H1 (cell line): ENCODE measurements around the gene MOB2. TPM values are rescaled to one million over a fixed set of nuclear protein-coding genes. Genes with fewer than 3 reads are reported as not detected.

ENCODE experiments used
- CTCF ChIA-PET: fragments of 300-600 bp; sonication (Branson Sonifier 250); formaldehyde crosslinking; loops from one replicate; lab custom pipeline; 2021; ENCODE audit not compliant: partially characterized antibody; lab: Charles Lee
- POLR2A ChIA-PET: fragments of 300-600 bp; sonication (Branson Sonifier 250); formaldehyde crosslinking; loops from one replicate; lab custom pipeline; 2021; ENCODE audit warnings: inconsistent platforms; ENCODE audit not compliant: partially characterized antibody; lab: Charles Lee
- DNase-seq, 2 experiments: peaks; one replicate each; pipeline versions ENCODE4 v3.0.0 to v3.0.0-alpha.2; 2010 to 2022; ENCODE audit warnings: low spot score in 2 of 2, low read depth in 1 of 2, mixed read lengths in 1 of 2
- FAIRE-seq: peaks from 2 replicates; lab custom pipeline; 2011; peaks lifted over from hg19 to GRCh38; lab: Jason Lieb, UNC
- H2AFZ ChIP-seq: 2 replicates; pipeline ENCODE4 v1.8.1; 2012; ENCODE audit warnings: low read length, inconsistent platforms
- H2AK5ac ChIP-seq: 2 replicates; pipeline ENCODE4 v1.6.1; 2013; ENCODE audit warnings: low read depth, low read length
- H2BK120ac ChIP-seq: replicated peaks from 2 replicates; pipeline ENCODE3; 2013; ENCODE audit warnings: low read depth, low read length, inconsistent platforms
- H2BK12ac ChIP-seq: 2 replicates; pipeline ENCODE4 v1.6.1; 2013; ENCODE audit warnings: low read depth, low read length
- H2BK15ac ChIP-seq: 2 replicates; pipeline ENCODE4 v1.6.1; 2013; ENCODE audit warnings: low read length
- H2BK20ac ChIP-seq: 2 replicates; pipeline ENCODE4 v1.6.1; 2013; ENCODE audit warnings: low read length
- H2BK5ac ChIP-seq: 2 replicates; pipeline ENCODE4 v1.6.1; 2013; ENCODE audit warnings: low read depth, low read length
- H3K14ac ChIP-seq: 2 replicates; pipeline ENCODE4 v1.6.1; 2013; ENCODE audit warnings: inconsistent platforms; ENCODE audit not compliant: insufficient read length
- H3K18ac ChIP-seq: 2 replicates; pipeline ENCODE4 v1.6.1; 2013; ENCODE audit warnings: low read length; ENCODE audit errors: extremely low read depth
- H3K23ac ChIP-seq: 2 replicates; pipeline ENCODE4 v1.6.1; 2013; ENCODE audit warnings: inconsistent platforms; ENCODE audit not compliant: insufficient read length
- H3K23me2 ChIP-seq: 2 replicates; pipeline ENCODE4 v1.6.1; 2013; ENCODE audit warnings: low read depth, low read length
- H3K27ac ChIP-seq: 2 replicates; pipeline ENCODE4 v1.6.1; 2011; ENCODE audit warnings: low read depth, low read length, inconsistent platforms
- H3K27me3 ChIP-seq, 4 experiments: replicated peaks in 1 of 4; 1 replicate in 1 of 4; 2 replicates in 3 of 4; pipeline versions ENCODE4 v1.6.1 to v1.8.1; 2011 to 2013; ENCODE audit warnings: low read length in 3 of 4, mild to moderate bottlenecking in 3 of 4, inconsistent platforms in 2 of 4, mixed read lengths in 2 of 4, moderate library complexity in 1 of 4; ENCODE audit not compliant: control insufficient read depth in 3 of 4, insufficient read depth in 3 of 4; ENCODE audit errors: extremely low read depth in 1 of 4
- H3K36me3 ChIP-seq, 4 experiments: 2 replicates each; pipeline versions ENCODE4 v1.6.1 to v1.8.1; 2011 to 2013; ENCODE audit warnings: mild to moderate bottlenecking in 4 of 4, low read length in 3 of 4, moderate library complexity in 2 of 4, control low read depth in 1 of 4, inconsistent platforms in 1 of 4; ENCODE audit not compliant: insufficient read depth in 4 of 4, control insufficient read depth in 2 of 4
- H3K4ac ChIP-seq: replicated peaks from 2 replicates; pipeline ENCODE3; 2013; ENCODE audit warnings: low read length, low read depth, mixed read lengths, inconsistent platforms; ENCODE audit not compliant: insufficient read length
- H3K4me1 ChIP-seq, 4 experiments: replicated peaks in 1 of 4; 1 replicate in 1 of 4; 2 replicates in 3 of 4; pipeline versions ENCODE4 v1.6.1 to v1.8.1; 2011 to 2013; ENCODE audit warnings: low read length in 3 of 4, inconsistent platforms in 2 of 4, mixed read lengths in 1 of 4; ENCODE audit not compliant: insufficient read depth in 4 of 4, control insufficient read depth in 3 of 4
- H3K4me2 ChIP-seq, 2 experiments: 2 replicates each; pipeline versions ENCODE4 v1.6.1 to v1.8.1; 2011 to 2013; ENCODE audit warnings: low read depth in 2 of 2, low read length in 2 of 2, control low read depth in 1 of 2, inconsistent platforms in 1 of 2, mild to moderate bottlenecking in 1 of 2; ENCODE audit not compliant: insufficient read depth in 1 of 2
- H3K4me3 ChIP-seq, 4 experiments: fragments of 200-600, 300-600 bp in 1 of 4; sonication (generic), shearing (Covaris generic), sonication (Bioruptor Twin) in 1 of 4; 2 replicates each; pipeline versions ENCODE4 v1.5.1 to v1.8.1; 2011 to 2016; ENCODE audit warnings: low read length in 4 of 4, low read depth in 3 of 4, control low read depth in 2 of 4, inconsistent platforms in 2 of 4, mild to moderate bottlenecking in 2 of 4, mixed read lengths in 1 of 4, moderate library complexity in 1 of 4; ENCODE audit not compliant: insufficient read depth in 2 of 4; ENCODE audit errors: extremely low read depth in 1 of 4
- H3K56ac ChIP-seq: replicated peaks from 2 replicates; pipeline ENCODE3; 2013; ENCODE audit warnings: low read depth, mild to moderate bottlenecking, mixed read lengths, low read length, inconsistent platforms; ENCODE audit not compliant: insufficient read length
- H3K79me1 ChIP-seq: 2 replicates; pipeline ENCODE4 v1.6.1; 2013; ENCODE audit warnings: low read depth, low read length, control low read depth
- H3K79me2 ChIP-seq, 2 experiments: 2 replicates each; pipeline versions ENCODE4 v1.6.1 to v1.8.1; 2012 to 2013; ENCODE audit warnings: low read length in 2 of 2, mild to moderate bottlenecking in 2 of 2, inconsistent platforms in 1 of 2; ENCODE audit not compliant: insufficient read depth in 2 of 2, control insufficient read depth in 1 of 2
- H3K9ac ChIP-seq, 4 experiments: replicated peaks in 1 of 4; 1 replicate in 1 of 4; 2 replicates in 3 of 4; pipeline versions ENCODE4 v1.6.1 to v1.8.1; 2011 to 2013; ENCODE audit warnings: low read depth in 3 of 4, low read length in 3 of 4, control low read depth in 2 of 4, mild to moderate bottlenecking in 2 of 4, moderate library complexity in 2 of 4, inconsistent platforms in 1 of 4; ENCODE audit errors: extremely low read depth in 1 of 4
- H3K9me3 ChIP-seq, 2 experiments: 2 replicates each; pipeline versions ENCODE4 v1.6.1 to v1.8.1; 2012 to 2013; ENCODE audit warnings: mild to moderate bottlenecking in 2 of 2, moderate library complexity in 2 of 2, control low read depth in 1 of 2, inconsistent platforms in 1 of 2, low read depth in 1 of 2, low read length in 1 of 2, mixed read lengths in 1 of 2; ENCODE audit not compliant: insufficient read depth in 2 of 2
- H4K20me1 ChIP-seq, 2 experiments: replicated peaks in 1 of 2; 2 replicates each; pipeline versions ENCODE3 to v1.8.1; 2011 to 2013; ENCODE audit warnings: inconsistent platforms in 2 of 2, low read length in 2 of 2, mild to moderate bottlenecking in 1 of 2; ENCODE audit not compliant: insufficient read depth in 2 of 2, control insufficient read depth in 1 of 2
- H4K5ac ChIP-seq: 2 replicates; pipeline ENCODE4 v1.6.1; 2013; ENCODE audit warnings: low read length, low read depth, mixed read lengths, inconsistent platforms; ENCODE audit not compliant: insufficient read length
- H4K8ac ChIP-seq: 2 replicates; pipeline ENCODE4 v1.8.0; 2013; ENCODE audit warnings: mild to moderate bottlenecking, moderate library complexity, low read length, inconsistent platforms; ENCODE audit not compliant: insufficient read depth; ENCODE audit errors: extremely low read depth
- H4K91ac ChIP-seq: replicated peaks from 2 replicates; pipeline ENCODE3; 2013; ENCODE audit warnings: low read length, mixed read lengths, inconsistent platforms; ENCODE audit not compliant: insufficient read length
- EZH2 ChIP-seq: fragments of 200-600 bp; sonication (generic); IDR thresholded peaks from 2 replicates; pipeline ENCODE4 v1.7.1; 2012; ENCODE audit warnings: low read depth, mild to moderate bottlenecking, moderate library complexity, low read length, inconsistent platforms; ENCODE audit not compliant: severe bottlenecking
- HDAC2 ChIP-seq, 2 experiments: fragments of 300-600 bp in 1 of 2; sonication (generic) in 1 of 2; IDR thresholded peaks; 2 replicates each; pipeline ENCODE4 v1.6.1; 2011 to 2012; ENCODE audit warnings: low read depth in 2 of 2, low read length in 2 of 2, mild to moderate bottlenecking in 2 of 2, moderate library complexity in 2 of 2, borderline replicate concordance in 1 of 2, inconsistent platforms in 1 of 2
- JUN ChIP-seq: IDR thresholded peaks from 2 replicates; pipeline ENCODE4 v1.6.1; 2011; ENCODE audit warnings: low read depth, mild to moderate bottlenecking, improper control_type of control experiment, low read length
- KDM5A ChIP-seq: fragments of 200-600 bp; IDR thresholded peaks from 2 replicates; pipeline ENCODE4 v1.7.1; 2012; ENCODE audit warnings: mild to moderate bottlenecking, low read length, inconsistent platforms, mixed read lengths
- NRF1 ChIP-seq: IDR thresholded peaks from 2 replicates; pipeline ENCODE4 v1.6.1; 2011; ENCODE audit warnings: mild to moderate bottlenecking, low read depth, low read length, improper control_type of control experiment
- RAD21 ChIP-seq, 2 experiments: IDR thresholded peaks in 1 of 2; conservative IDR thresholded peaks in 1 of 2; 2 replicates each; pipeline ENCODE4 v1.6.1; 2011; ENCODE audit warnings: low read depth in 2 of 2, low read length in 2 of 2, improper control_type of control experiment in 1 of 2, inconsistent platforms in 1 of 2, mild to moderate bottlenecking in 1 of 2, moderate library complexity in 1 of 2
- SAP30 ChIP-seq: fragments of 300-600 bp; sonication (generic); IDR thresholded peaks from 2 replicates; pipeline ENCODE4 v1.7.1; 2012; ENCODE audit warnings: low read length, moderate library complexity, mild to moderate bottlenecking, inconsistent platforms; ENCODE audit not compliant: insufficient read depth, insufficient replicate concordance
- SIRT6 ChIP-seq: IDR thresholded peaks from one replicate; pipeline ENCODE4 v1.7.1; 2012; ENCODE audit warnings: low read length, inconsistent platforms
- SUZ12 ChIP-seq: fragments of 200-600 bp; sonication (generic); IDR thresholded peaks from 2 replicates; pipeline ENCODE4 v1.6.1; 2012; ENCODE audit warnings: mild to moderate bottlenecking, inconsistent platforms, low read length, moderate library complexity, mixed read lengths
- TAF1 ChIP-seq: IDR thresholded peaks from 2 replicates; pipeline ENCODE4 v1.6.1; 2011; ENCODE audit warnings: mild to moderate bottlenecking, low read depth, low read length
- WGBS, 2 experiments: shearing (Covaris generic) in 1 of 2; methylation state at CpG; one replicate each; pipeline versions ENCODE4 v1.1.6 to v1.1.7; 2013 to 2015; ENCODE audit warnings: low lambda C conversion rate in 2 of 2, mixed read lengths in 2 of 2, inconsistent platforms in 1 of 2, low coverage in 1 of 2, missing lambda C conversion rate in 1 of 2; ENCODE audit not compliant: insufficient replicate concordance in 2 of 2, insufficient coverage in 1 of 2, insufficient read length in 1 of 2; ENCODE audit errors: extremely low coverage in 1 of 2, missing lambda C conversion rate in 1 of 2; 5-methylcytosine and 5-hydroxymethylcytosine counted together
- polyA plus RNA-seq, 7 experiments: library from polyadenylated mRNA; depleted of rRNA in 3 of 7; stranded (reverse) in 5 of 7; unstranded in 2 of 7; fragments of >200 nt in 5 of 7; fragments of 200-250 nt in 2 of 7; gene quantifications; 1 replicate in 5 of 7; 2 replicates in 1 of 7; 4 replicates in 1 of 7; pipeline versions ENCODE4 v1.2.1 to v1.2.3, GENCODE V29; 2011 to 2013; ENCODE audit warnings: missing spikeins in 2 of 7, mixed read lengths in 2 of 7
- total RNA-seq: library from RNA; stranded (reverse); fragmentation: NEBNext Ultra II Directional; extraction: Animal tissue kit (Norgen Biotek cat#: 25700); gene quantifications from 2 replicates; pipeline ENCODE4 v1.2.1, GENCODE V29; 2021
- TF ChIP-seq, protein P1 (sequence below): IDR thresholded peaks from 2 replicates; pipeline ENCODE4 v1.6.1; 2012; ENCODE audit warnings: low read length, inconsistent platforms

Gene MOB2
- total and polyA plus RNA-seq, 2 of the 8 experiments (the other 6 are each of a cell fraction or from before 2014, with no cell fraction given) = 18.6 to 28.2 TPM

- H2AFZ ChIP-seq = no peak overlapping the region
- H4K5ac ChIP-seq = no peak overlapping the region
- H3K18ac ChIP-seq = no peak overlapping the region
- no peak overlapping the region for H3K56ac ChIP-seq
- no peaks in the 10 kb centered on the region for H3K27me3 ChIP-seq
- H4K91ac ChIP-seq = no peak overlapping the region
- no peak overlapping the region for H2BK5ac ChIP-seq
- no peak overlapping the region for H3K4ac ChIP-seq
- no peak overlapping the region for H4K8ac ChIP-seq
- FAIRE-seq = no peak
- H3K36me3 ChIP-seq = peaks cover 0 to 5% (median 0%) of the 10 kb centered on the region in 4 experiments; a peak in 1 of 8 replicates
- no peaks in the 10 kb centered on the region for H3K79me1 ChIP-seq
- no peaks in the 10 kb centered on the region; the same call in 1 of the 2 replicates for H3K23me2 ChIP-seq
- no peaks in the 10 kb centered on the region; a peak in 1 of 7 replicates for H3K4me1 ChIP-seq
- H3K79me2 ChIP-seq = no peaks in the 10 kb centered on the region
- H2AK5ac ChIP-seq = no peak overlapping the region
- no peak overlapping the region for H2BK20ac ChIP-seq
- no peak overlapping the region for H3K9ac ChIP-seq
- H2BK120ac ChIP-seq = no peak overlapping the region
- no peak overlapping the region for H2BK15ac ChIP-seq
- no peak overlapping the region for H3K14ac ChIP-seq
- H3K4me2 ChIP-seq = no peak overlapping the region
- peaks cover 0 to 4% of the 10 kb centered on the region in 2 experiments; a peak in 1 of 4 replicates for H3K9me3 ChIP-seq
- no peak overlapping the region for H3K27ac ChIP-seq
- H2BK12ac ChIP-seq = no peak overlapping the region
- WGBS, 2 experiments = 91% methylated on average over 16 of the region's 18 CpGs; no CpG with 5 or more reads in 1 of the 2 experiments
- H4K20me1 ChIP-seq = peaks cover 0 to 3% of the 10 kb centered on the region in 2 experiments
- POLR2A ChIA-PET = no interaction called here
- CTCF ChIA-PET = interaction anchor here (0.7 to 5.2 kb wide), 4 partner anchors 10 to 164 kb away, joined by 3 to 34 read pairs (median 5); no protein-coding TSS in a partner anchor
- DNase-seq = no peak
- H3K4me3 ChIP-seq = no peak overlapping the region
- no peak overlapping the region for H3K23ac ChIP-seq
- TF ChIP-seq NRF1 = no peak
- TF ChIP-seq KDM5A = no peak
- no peak for TF ChIP-seq JUN
- TF ChIP-seq TAF1 = no peak
- no peak for TF ChIP-seq EZH2
- no peak for TF ChIP-seq SAP30
- no peak for TF ChIP-seq SUZ12
- no peak for TF ChIP-seq HDAC2 (IDR thresholded peaks at IDR 0.05; ENCODE audit: borderline replicate concordance in 1 of 2, low read depth in 2 of 2, low read length in 2 of 2)
- no peak for TF ChIP-seq RAD21 (IDR thresholded peaks at IDR 0.05 in 1 of 2, conservative IDR thresholded peaks at IDR 0.05 in 1 of 2; ENCODE audit: low read depth in 2 of 2, low read length in 2 of 2)
- TF ChIP-seq SIRT6 = no peak
- TF ChIP-seq, protein P1, sequence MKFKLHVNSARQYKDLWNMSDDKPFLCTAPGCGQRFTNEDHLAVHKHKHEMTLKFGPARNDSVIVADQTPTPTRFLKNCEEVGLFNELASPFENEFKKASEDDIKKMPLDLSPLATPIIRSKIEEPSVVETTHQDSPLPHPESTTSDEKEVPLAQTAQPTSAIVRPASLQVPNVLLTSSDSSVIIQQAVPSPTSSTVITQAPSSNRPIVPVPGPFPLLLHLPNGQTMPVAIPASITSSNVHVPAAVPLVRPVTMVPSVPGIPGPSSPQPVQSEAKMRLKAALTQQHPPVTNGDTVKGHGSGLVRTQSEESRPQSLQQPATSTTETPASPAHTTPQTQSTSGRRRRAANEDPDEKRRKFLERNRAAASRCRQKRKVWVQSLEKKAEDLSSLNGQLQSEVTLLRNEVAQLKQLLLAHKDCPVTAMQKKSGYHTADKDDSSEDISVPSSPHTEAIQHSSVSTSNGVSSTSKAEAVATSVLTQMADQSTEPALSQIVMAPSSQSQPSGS = no peak
Observed at GRCh38 chr11:1468002-1468401, 18.6 kb downstream of the MOB2 start.
